PC-3 (cell line): ENCODE measurements around the gene MEGF6.

Experiments
- EZH2 ChIP-seq: fragments of 300-600 bp; sonication (generic); IDR thresholded peaks from one replicate; pipeline ENCODE4 v1.6.1; 2017; ENCODE audit warnings: antibody characterized with exemption, mild to moderate bottlenecking, low read length; ENCODE audit not compliant: unreplicated experiment
- EZH2phosphoT487 ChIP-seq: fragments of 300-600 bp; sonication (generic); IDR thresholded peaks from 2 replicates; pipeline ENCODE4 v1.6.1; 2018; ENCODE audit warnings: mild to moderate bottlenecking, antibody characterized with exemption, low read length, borderline replicate concordance
- TF ChIP-seq, protein P1 (sequence below): fragments of 300-600 bp; sonication (generic); conservative IDR thresholded peaks from 2 replicates; pipeline ENCODE4 v1.5.1; 2017; ENCODE audit warnings: antibody characterized with exemption, low read depth, mild to moderate bottlenecking, low read length

- TF ChIP-seq, protein P1, sequence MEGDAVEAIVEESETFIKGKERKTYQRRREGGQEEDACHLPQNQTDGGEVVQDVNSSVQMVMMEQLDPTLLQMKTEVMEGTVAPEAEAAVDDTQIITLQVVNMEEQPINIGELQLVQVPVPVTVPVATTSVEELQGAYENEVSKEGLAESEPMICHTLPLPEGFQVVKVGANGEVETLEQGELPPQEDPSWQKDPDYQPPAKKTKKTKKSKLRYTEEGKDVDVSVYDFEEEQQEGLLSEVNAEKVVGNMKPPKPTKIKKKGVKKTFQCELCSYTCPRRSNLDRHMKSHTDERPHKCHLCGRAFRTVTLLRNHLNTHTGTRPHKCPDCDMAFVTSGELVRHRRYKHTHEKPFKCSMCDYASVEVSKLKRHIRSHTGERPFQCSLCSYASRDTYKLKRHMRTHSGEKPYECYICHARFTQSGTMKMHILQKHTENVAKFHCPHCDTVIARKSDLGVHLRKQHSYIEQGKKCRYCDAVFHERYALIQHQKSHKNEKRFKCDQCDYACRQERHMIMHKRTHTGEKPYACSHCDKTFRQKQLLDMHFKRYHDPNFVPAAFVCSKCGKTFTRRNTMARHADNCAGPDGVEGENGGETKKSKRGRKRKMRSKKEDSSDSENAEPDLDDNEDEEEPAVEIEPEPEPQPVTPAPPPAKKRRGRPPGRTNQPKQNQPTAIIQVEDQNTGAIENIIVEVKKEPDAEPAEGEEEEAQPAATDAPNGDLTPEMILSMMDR = no peak
- no peak for TF ChIP-seq EZH2
- no peak for TF ChIP-seq EZH2phosphoT487
These were observed 45.1 kb downstream of the MEGF6 start for GRCh38 chr1:3566003-3566885.
